ENCODE data around the gene CTNNBL1. TPM values are rescaled to one million over a fixed set of nuclear protein-coding genes. Genes with fewer than 3 reads are reported as not detected.

CTNNBL1 gene
- total and polyA plus RNA-seq, 11 donors: 22.6 to 68.9 (median 50.5) TPM

- no peak for ATAC-seq
- no peaks in the 10 kb centered on the region for H3K36me3 ChIP-seq
- no peaks in the 10 kb centered on the region for H3K9me3 ChIP-seq
- H3K4me3 ChIP-seq: no peak overlapping the region
- H3K27me3 ChIP-seq: peaks cover 10 to 74% (median 21%) of the 10 kb centered on the region in 9 donors
- no peak overlapping the region for H3K27ac ChIP-seq
- WGBS, 4 donors: 23 to 36% (median 30%) methylated on average over 15 to 17 of the region's 17 CpGs
- intact Hi-C loops (cut with DNase I): loop anchor here in 3 of 10 donors (5.0 to 10.0 kb wide), 3 partner anchors 84 to 317 kb away; no protein-coding TSS in a partner anchor
- TF ChIP-seq CTCF (IDR thresholded peaks at IDR 0.05) (no peak), POLR2A (IDR thresholded peaks at IDR 0.05) (no peak)
- peaks cover 0 to 6% (median 0%) of the 10 kb centered on the region in 12 donors for H3K4me1 ChIP-seq
- DNase-seq: no peak
Observed at GRCh38 chr20:37907677-37908401, 214.0 kb downstream of the CTNNBL1 start.

DNA sequence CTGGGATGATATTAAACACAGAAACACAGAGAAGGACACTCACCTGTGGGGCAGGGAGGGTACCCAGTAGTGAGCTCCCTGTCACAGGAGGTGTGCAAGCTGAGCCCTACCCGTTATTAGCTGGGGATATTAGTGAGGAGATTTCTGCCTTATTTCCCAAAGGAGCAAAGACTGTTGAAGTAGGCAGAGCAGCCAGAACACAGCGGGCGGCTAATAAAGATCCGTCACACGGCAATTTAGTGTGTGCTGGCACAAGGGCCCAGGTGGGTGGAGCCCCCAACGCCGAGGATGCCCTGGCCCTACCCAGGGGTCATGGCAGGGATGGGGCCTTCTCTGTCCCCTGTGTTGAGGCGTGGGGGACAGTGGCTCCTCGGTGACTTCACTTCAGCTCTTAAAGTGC is 217.4 kb downstream of the CTNNBL1 start:
- Histone ChIP-seq H3K36me3 (no peaks in the 10 kb centered on the region), H3K4me3 (no peak overlapping the region), H3K27me3 (peaks cover 3 to 66% (median 13%) of the 10 kb centered on the region in 9 donors), H3K4me1 (peaks cover 0 to 19% (median 7%) of the 10 kb centered on the region in 12 donors), H3K27ac (no peak overlapping the region), H3K9me3 (no peaks in the 10 kb centered on the region)
- no peak for ATAC-seq
- intact Hi-C loops (cut with DNase I): no loop called here
- 30 to 55% (median 47%) methylated on average over 9 of the region's 9 CpGs for WGBS, 4 donors
- TF ChIP-seq CTCF (IDR thresholded peaks at IDR 0.05) (no peak), POLR2A (IDR thresholded peaks at IDR 0.05) (no peak)
- no peak for DNase-seq

DNA sequence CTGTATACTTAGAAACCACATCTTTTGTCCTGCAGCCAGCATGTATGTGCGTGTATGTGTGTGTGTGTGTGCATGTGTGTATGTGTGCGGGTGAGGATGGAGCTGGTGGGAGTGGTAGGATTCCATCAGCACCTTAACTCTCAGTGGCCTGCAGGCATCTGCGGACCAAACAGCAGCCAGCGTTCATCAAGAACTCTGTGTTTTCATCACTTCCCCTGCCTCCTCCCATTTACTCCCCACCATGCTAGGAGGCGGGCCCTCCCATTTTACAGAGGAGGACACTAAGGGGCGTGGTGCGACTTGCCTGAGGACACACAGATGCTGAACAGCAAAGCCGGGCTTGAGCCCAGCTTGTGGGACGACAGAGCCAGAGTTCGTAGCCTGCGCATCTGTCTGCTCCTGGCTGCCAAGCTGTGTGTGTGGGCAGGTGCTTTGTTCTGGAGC is 218.0 kb downstream of the CTNNBL1 start:
- peaks cover 0 to 21% (median 8%) of the 10 kb centered on the region in 12 donors for H3K4me1 ChIP-seq
- 28 to 40% (median 33%) methylated on average over 5 to 11 of the region's 11 CpGs for WGBS, 4 donors
- no peaks in the 10 kb centered on the region for H3K36me3 ChIP-seq
- peak in 4 of 5 donors; percentile 30 to 78 (median 51) for DNase-seq
- no peak overlapping the region for H3K27ac ChIP-seq
- H3K27me3 ChIP-seq: peaks cover 0 to 66% (median 13%) of the 10 kb centered on the region in 9 donors
- ATAC-seq: peak; percentile 21 to 76 (median 62)
- H3K9me3 ChIP-seq: no peaks in the 10 kb centered on the region
- intact Hi-C loops (cut with DNase I): no loop called here
- H3K4me3 ChIP-seq: no peak overlapping the region
- TF ChIP-seq CTCF (IDR thresholded peaks at IDR 0.05) (no peak), POLR2A (IDR thresholded peaks at IDR 0.05) (no peak)

DNA sequence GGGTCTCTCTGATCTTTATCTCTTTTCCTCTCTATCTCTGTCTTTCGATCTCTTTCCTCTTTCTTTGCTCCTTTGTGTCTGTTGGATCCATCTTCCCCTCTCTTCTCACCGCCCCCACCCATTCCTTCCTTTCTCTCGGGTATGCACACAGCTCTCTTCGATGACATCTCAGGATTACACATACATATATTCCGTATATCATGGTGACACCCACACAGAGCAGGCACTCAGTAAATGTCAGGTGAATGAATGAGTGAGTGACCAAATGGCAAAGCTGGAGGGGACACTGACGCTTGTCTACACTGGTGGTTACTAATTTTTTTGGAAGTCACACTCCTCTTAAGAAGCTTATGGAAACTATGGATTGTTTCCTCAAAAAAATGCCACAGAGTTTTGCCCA is 219.0 kb downstream of the CTNNBL1 start:
- no peaks in the 10 kb centered on the region for H3K36me3 ChIP-seq
- no peak overlapping the region for H3K4me3 ChIP-seq
- 55 to 68% (median 61%) methylated on average over 6 of the region's 6 CpGs for WGBS, 4 donors
- H3K9me3 ChIP-seq: no peaks in the 10 kb centered on the region
- DNase-seq (no peak), ATAC-seq (no peak)
- intact Hi-C loops (cut with DNase I): no loop called here
- no peak overlapping the region for H3K27ac ChIP-seq
- peaks cover 0 to 21% (median 8%) of the 10 kb centered on the region in 12 donors for H3K4me1 ChIP-seq
- no peak for TF ChIP-seq CTCF (IDR thresholded peaks at IDR 0.05)
- TF ChIP-seq POLR2A (IDR thresholded peaks at IDR 0.05): no peak
- peaks cover 0 to 68% (median 13%) of the 10 kb centered on the region in 9 donors for H3K27me3 ChIP-seq

All from heart left ventricle (tissue), 16 donors.